GM12878 (cell line): ENCODE data around the gene TRIM41.

ENCODE experiments used
- CEBPB ChIP-seq, 2 experiments: fragments of 150-350 bp in 1 of 2; IDR thresholded peaks; 2 replicates each; pipeline ENCODE4 v1.6.1; 2012 to 2014; ENCODE audit warnings: low read depth in 2 of 2, low read length in 2 of 2, borderline replicate concordance in 1 of 2, inconsistent platforms in 1 of 2
- POLR2A ChIP-seq: IDR thresholded peaks from 2 replicates; pipeline ENCODE4 v1.6.1; 2011; ENCODE audit warnings: low read depth, mild to moderate bottlenecking, low read length
- POLR2AphosphoS5 ChIP-seq: IDR thresholded peaks from 2 replicates; pipeline ENCODE4 v1.6.1; 2011; ENCODE audit warnings: mild to moderate bottlenecking, low read length, inconsistent platforms

- no peak for TF ChIP-seq POLR2AphosphoS5
- TF ChIP-seq CEBPB (IDR thresholded peaks at IDR 0.05; ENCODE audit: borderline replicate concordance in 1 of 2, low read depth in 2 of 2, low read length in 2 of 2): no peak
- TF ChIP-seq POLR2A: 0 out of 2 replicates have a peak, but pooled peaks have one; percentile 4
Measured at GRCh38 chr5:181242031-181242451, 19.0 kb downstream of the TRIM41 start.
